ENCODE measurements around the gene PIWIL1. TPM values are rescaled to one million over a fixed set of nuclear protein-coding genes. Genes with fewer than 3 reads are reported as not detected.

PIWIL1 gene
- total RNA-seq, 1 experiment from 2014 or later = not detected

DNA sequence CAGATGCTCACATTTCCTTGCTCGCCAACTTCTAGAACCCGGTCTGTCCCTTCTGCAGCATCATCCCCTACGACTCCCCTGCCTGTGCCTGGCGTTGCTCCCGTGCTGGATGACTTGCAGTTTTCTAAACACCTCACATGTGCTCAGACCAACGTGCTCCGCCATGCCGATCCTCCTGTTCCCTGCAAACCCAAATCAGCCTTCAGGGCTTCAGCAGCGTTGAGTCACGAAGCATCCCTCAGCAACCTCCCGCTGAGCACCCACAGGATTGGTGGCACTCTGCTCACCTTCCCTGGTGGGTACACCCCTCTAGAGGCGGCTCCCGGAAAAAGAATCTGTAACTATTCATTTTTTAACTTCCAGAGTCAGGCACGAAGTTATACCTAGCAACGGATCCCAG lies 2.8 kb upstream of the PIWIL1 start:
- Histone ChIP-seq H2AFZ (ENCODE audit: low read length) (no peak overlapping the region), H3K9ac (ENCODE audit: extremely low read depth, insufficient read length, low read length) (no peak overlapping the region), H2BK15ac (ENCODE audit: low read depth, low read length) (no peak overlapping the region), H3K4me2 (ENCODE audit: insufficient read depth, insufficient read length, low read length) (no peak overlapping the region), H3K23me2 (ENCODE audit: insufficient read length, low read depth, low read length, poor library complexity, severe bottlenecking) (peaks cover 4% of the 10 kb centered on the region), H3K23ac (ENCODE audit: insufficient read length, low read depth, low read length) (no peak overlapping the region), H2AK5ac (ENCODE audit: insufficient read length, low read length) (no peak overlapping the region), H2BK20ac (ENCODE audit: low read depth, low read length, poor library complexity, severe bottlenecking) (no peak overlapping the region), H2BK5ac (ENCODE audit: insufficient read length, low read length) (no peak overlapping the region), H3K27ac (ENCODE audit: insufficient read length, low read depth, low read length) (no peak overlapping the region), H4K91ac (ENCODE audit: insufficient read length, low read depth, low read length) (no peak overlapping the region), H4K8ac (replicated peaks; ENCODE audit: insufficient read length, low read depth, low read length) (no peak overlapping the region), H2BK12ac (ENCODE audit: insufficient read length, low read depth, low read length) (no peak overlapping the region), H3K18ac (ENCODE audit: insufficient read length, low read depth, low read length) (peak overlapping the region; percentile 23), H3K4me1 (ENCODE audit: insufficient read depth, low read length) (no peaks in the 10 kb centered on the region), H3K27me3 (ENCODE audit: insufficient read depth, low read length) (no peaks in the 10 kb centered on the region), H3K56ac (ENCODE audit: insufficient read length, low read depth, low read length) (no peak overlapping the region), H3K79me2 (ENCODE audit: insufficient read depth, low read length) (no peaks in the 10 kb centered on the region), H3K4ac (ENCODE audit: low read depth, low read length) (no peak overlapping the region), H3K14ac (ENCODE audit: insufficient read depth, low read length) (no peak overlapping the region), H3K79me1 (ENCODE audit: insufficient read depth, low read depth, low read length, poor library complexity, severe bottlenecking) (no peaks in the 10 kb centered on the region), H3T11ph (ENCODE audit: low read length) (no peak overlapping the region), H3K9me3 (ENCODE audit: control insufficient read depth, low read depth, low read length) (no peaks in the 10 kb centered on the region), H2BK120ac (ENCODE audit: low read depth, low read length, poor library complexity, severe bottlenecking) (no peak overlapping the region), H4K5ac (ENCODE audit: insufficient read length, low read depth, low read length) (no peak overlapping the region), H4K20me1 (ENCODE audit: control insufficient read depth, insufficient read depth, insufficient read length) (peaks cover 2% of the 10 kb centered on the region)
- WGBS (ENCODE audit: extremely low coverage, insufficient read length, low lambda C conversion rate) = no CpG with 5 or more reads among the region's 15 CpGs
- peak; percentile 60 for DNase-seq
- Mint-ChIP-seq H3K36me3 (ENCODE audit: insufficient read depth in 1 of 3, low read depth in 3 of 3) (peaks cover 0 to 4% (median 3%) of the 10 kb centered on the region in 3 experiments; a peak in 2 of 7 replicates), H3K4me1 (peaks cover 11% of the 10 kb centered on the region in 2 experiments), H3K4me3 (no peak overlapping the region), H3K27me3 (ENCODE audit: low read depth) (peaks cover 53% of the 10 kb centered on the region), H3K27ac (peak overlapping the region in 1 of 3 experiments; percentile 75; a peak in 2 of 7 replicates), H3K9me3 (peaks cover 6% of the 10 kb centered on the region in 2 experiments; a peak in 4 of 5 replicates)
- TF ChIP-seq, protein P1, sequence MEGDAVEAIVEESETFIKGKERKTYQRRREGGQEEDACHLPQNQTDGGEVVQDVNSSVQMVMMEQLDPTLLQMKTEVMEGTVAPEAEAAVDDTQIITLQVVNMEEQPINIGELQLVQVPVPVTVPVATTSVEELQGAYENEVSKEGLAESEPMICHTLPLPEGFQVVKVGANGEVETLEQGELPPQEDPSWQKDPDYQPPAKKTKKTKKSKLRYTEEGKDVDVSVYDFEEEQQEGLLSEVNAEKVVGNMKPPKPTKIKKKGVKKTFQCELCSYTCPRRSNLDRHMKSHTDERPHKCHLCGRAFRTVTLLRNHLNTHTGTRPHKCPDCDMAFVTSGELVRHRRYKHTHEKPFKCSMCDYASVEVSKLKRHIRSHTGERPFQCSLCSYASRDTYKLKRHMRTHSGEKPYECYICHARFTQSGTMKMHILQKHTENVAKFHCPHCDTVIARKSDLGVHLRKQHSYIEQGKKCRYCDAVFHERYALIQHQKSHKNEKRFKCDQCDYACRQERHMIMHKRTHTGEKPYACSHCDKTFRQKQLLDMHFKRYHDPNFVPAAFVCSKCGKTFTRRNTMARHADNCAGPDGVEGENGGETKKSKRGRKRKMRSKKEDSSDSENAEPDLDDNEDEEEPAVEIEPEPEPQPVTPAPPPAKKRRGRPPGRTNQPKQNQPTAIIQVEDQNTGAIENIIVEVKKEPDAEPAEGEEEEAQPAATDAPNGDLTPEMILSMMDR (conservative IDR thresholded peaks at IDR 0.05) = no peak
